Liver (tissue), 9 donors: ENCODE data around the gene SPRR2A. TPM values are rescaled to one million over a fixed set of nuclear protein-coding genes. Genes with fewer than 3 reads are reported as not detected.

Source experiments
- DNase-seq: peaks from one replicate; pipeline ENCODE4 v3.0.0-alpha.2; 2017; ENCODE audit warnings: low spot score
- H3K27ac ChIP-seq, 2 donors: one replicate each; pipeline ENCODE4 v1.7.0; 2013; ENCODE audit warnings: inconsistent platforms in 2 of 2, low read length in 2 of 2, control low read depth in 1 of 2, low read depth in 1 of 2, mild to moderate bottlenecking in 1 of 2
- H3K27me3 ChIP-seq, 4 donors: one replicate each; pipeline versions ENCODE4 v1.6.1 to v1.7.0; 2013; ENCODE audit warnings: low read length in 3 of 4, inconsistent platforms in 1 of 4, mild to moderate bottlenecking in 1 of 4, moderate library complexity in 1 of 4; ENCODE audit not compliant: control insufficient read depth in 4 of 4, insufficient read depth in 4 of 4
- H3K36me3 ChIP-seq, 4 donors: one replicate each; pipeline versions ENCODE4 v1.6.1 to v1.7.0; 2013; ENCODE audit warnings: low read length in 3 of 4, mild to moderate bottlenecking in 3 of 4, low read depth in 1 of 4, moderate library complexity in 1 of 4; ENCODE audit not compliant: control insufficient read depth in 4 of 4, insufficient read depth in 3 of 4
- H3K4me1 ChIP-seq, 4 donors: one replicate each; pipeline versions ENCODE4 v1.6.1 to v1.7.0; 2013; ENCODE audit warnings: low read length in 3 of 4, mild to moderate bottlenecking in 3 of 4, moderate library complexity in 1 of 4; ENCODE audit not compliant: control insufficient read depth in 4 of 4, insufficient read depth in 4 of 4
- H3K4me3 ChIP-seq, 3 donors: one replicate each; pipeline versions ENCODE4 v1.6.1 to v1.7.0; 2013; ENCODE audit warnings: low read length in 3 of 3, control low read depth in 1 of 3, low read depth in 1 of 3, mild to moderate bottlenecking in 1 of 3
- H3K9ac ChIP-seq, 2 donors: one replicate each; pipeline ENCODE4 v1.7.0; 2013; ENCODE audit warnings: low read length in 2 of 2, mild to moderate bottlenecking in 2 of 2, moderate library complexity in 2 of 2, control low read depth in 1 of 2, low read depth in 1 of 2
- H3K9me3 ChIP-seq, 4 donors: one replicate each; pipeline versions ENCODE4 v1.6.1 to v1.7.0; 2013; ENCODE audit warnings: low read length in 3 of 4; ENCODE audit not compliant: control insufficient read depth in 4 of 4
- EGR1 ChIP-seq, 2 donors: IDR thresholded peaks; 2 replicates each; pipeline ENCODE4 v1.6.1; 2016 to 2018; ENCODE audit warnings: antibody characterized with exemption in 2 of 2, low read depth in 2 of 2
- FOXA2 ChIP-seq: IDR thresholded peaks from 2 replicates; pipeline ENCODE4 v1.6.1; 2016; ENCODE audit warnings: antibody characterized with exemption
- HNF4A ChIP-seq, 2 donors: conservative IDR thresholded peaks; 2 replicates each; pipeline ENCODE4 v1.6.1; 2016; ENCODE audit warnings: antibody characterized with exemption in 2 of 2, mild to moderate bottlenecking in 2 of 2
- HNF4G ChIP-seq: IDR thresholded peaks from 2 replicates; pipeline ENCODE4 v1.6.1; 2016; ENCODE audit warnings: antibody characterized with exemption
- JUND ChIP-seq, 2 donors: IDR thresholded peaks; 2 replicates each; pipeline ENCODE4 v1.6.1; 2016; ENCODE audit warnings: antibody characterized with exemption in 2 of 2
- RAD21 ChIP-seq, 2 donors: IDR thresholded peaks; 2 replicates each; pipeline ENCODE4 v1.6.1; 2016; ENCODE audit warnings: antibody characterized with exemption in 2 of 2, mild to moderate bottlenecking in 2 of 2
- REST ChIP-seq: IDR thresholded peaks from 2 replicates; pipeline ENCODE4 v1.6.1; 2016; ENCODE audit warnings: antibody characterized with exemption, mild to moderate bottlenecking
- RXRA ChIP-seq, 2 donors: IDR thresholded peaks; 2 replicates each; pipeline ENCODE4 v1.6.1; 2017 to 2018; ENCODE audit warnings: antibody characterized with exemption in 2 of 2, mild to moderate bottlenecking in 1 of 2
- SP1 ChIP-seq: IDR thresholded peaks from 2 replicates; pipeline ENCODE4 v1.6.1; 2018; ENCODE audit warnings: antibody characterized with exemption, mild to moderate bottlenecking
- TAF1 ChIP-seq: conservative IDR thresholded peaks from 2 replicates; pipeline ENCODE4 v1.6.1; 2016; ENCODE audit warnings: antibody characterized with exemption, mild to moderate bottlenecking
- ZBTB33 ChIP-seq: IDR thresholded peaks from 2 replicates; pipeline ENCODE4 v1.6.1; 2016; ENCODE audit warnings: antibody characterized with exemption
- WGBS: extraction: QIAGEN DNeasy Blood & Tissue Kit; methylation state at CpG from one replicate; pipeline ENCODE4 v1.1.7; 2013; 5-methylcytosine and 5-hydroxymethylcytosine counted together
- polyA plus RNA-seq, 2 donors: library from polyadenylated mRNA; stranded (reverse) in 1 of 2; unstranded in 1 of 2; fragments of 200-250 nt in 1 of 2; fragments of >200 nt in 1 of 2; fragmentation: Nextera tagmentation in 1 of 2; extraction: Ambion mirVana in 1 of 2; gene quantifications; one replicate each; pipeline versions ENCODE4 v1.2.1 to v1.2.3, GENCODE V29; 2013 to 2015
- total RNA-seq, 2 donors: library from RNA; depleted of rRNA; stranded (reverse); fragments of >200 nt; gene quantifications; one replicate each; pipeline ENCODE4 v1.2.3, GENCODE V29; 2014
- TF ChIP-seq, protein P1 (sequence below): IDR thresholded peaks from 2 replicates; pipeline ENCODE4 v1.6.1; 2016; ENCODE audit warnings: antibody characterized with exemption
- donor health status: healthy.
- donor health status: healthy.
- donor health status: healthy.
- donor health status: healthy.
- donor health status: healthy.

Gene SPRR2A
- total and polyA plus RNA-seq, 4 donors, result not detected

DNA sequence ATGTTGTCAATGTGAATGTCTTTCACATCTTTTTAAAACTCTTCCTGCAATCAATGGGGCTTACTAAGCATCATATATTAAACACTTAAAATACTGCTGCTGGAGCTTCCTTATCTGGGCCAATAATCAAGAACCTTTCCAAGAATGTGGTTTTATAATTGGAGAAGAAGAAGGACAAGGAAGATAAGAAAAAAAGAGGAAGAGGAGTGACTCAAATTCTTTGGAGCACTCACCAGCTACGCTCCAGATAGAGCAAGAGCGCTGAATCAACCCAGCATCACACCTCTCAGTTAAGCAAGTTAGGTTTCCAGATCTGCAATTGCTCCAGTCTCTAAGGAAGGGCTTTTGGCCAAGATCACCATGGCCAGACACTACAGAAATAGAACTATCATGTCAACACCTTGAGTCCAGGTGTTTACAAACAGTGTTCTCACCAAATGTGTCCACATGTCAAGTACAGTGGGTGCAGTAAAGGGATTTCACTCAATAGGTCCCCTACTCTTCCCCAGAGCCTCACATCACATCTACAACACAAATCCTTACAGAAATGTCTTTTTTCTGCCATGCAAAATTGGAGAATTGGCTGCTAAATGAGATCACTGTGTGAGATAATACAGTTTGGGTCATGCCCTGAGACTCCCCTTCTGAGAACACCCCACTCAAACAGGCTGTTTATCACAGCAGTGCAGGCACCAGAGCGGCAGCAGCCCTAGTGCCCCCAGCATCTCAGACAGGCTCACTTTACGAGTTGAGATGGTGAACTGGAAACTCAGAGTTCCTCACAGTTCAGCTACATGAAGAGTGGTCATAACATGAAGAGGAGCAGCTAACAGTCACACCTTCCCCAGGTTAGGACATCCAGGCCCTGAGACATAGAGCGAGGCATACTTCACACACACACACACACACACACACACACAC is 15.8 kb upstream of the SPRR2A start (continued):
- TF ChIP-seq, protein P1, sequence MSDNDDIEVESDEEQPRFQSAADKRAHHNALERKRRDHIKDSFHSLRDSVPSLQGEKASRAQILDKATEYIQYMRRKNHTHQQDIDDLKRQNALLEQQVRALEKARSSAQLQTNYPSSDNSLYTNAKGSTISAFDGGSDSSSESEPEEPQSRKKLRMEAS, result no peak
- TF ChIP-seq HNF4G (no peak), JUND (IDR thresholded peaks at IDR 0.05) (no peak), SP1 (no peak), FOXA2 (no peak)

DNA sequence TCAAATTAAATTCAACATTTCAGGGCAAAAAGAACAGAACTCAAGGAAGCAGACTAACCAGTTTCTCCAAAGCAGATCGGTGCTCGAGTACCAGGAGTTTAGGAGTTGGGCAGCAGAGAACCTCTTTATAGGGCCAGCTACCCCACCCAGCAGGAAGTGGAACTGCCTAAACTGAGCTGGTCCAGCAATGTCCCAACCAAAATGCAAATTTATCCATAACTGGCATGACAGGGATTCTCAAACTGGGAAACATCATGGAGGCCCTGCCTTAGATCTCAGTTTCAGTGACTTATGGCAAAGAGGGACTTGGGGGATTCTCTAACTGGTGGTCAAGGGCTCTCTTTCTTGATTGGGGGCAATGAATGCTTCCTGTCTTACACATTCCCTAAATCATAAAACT is 14.2 kb upstream of the SPRR2A start, which contains the start of gene SPRR2B:
TSS of gene SPRR2B (minus strand) at position 101 of the 400 bp plus-strand sequence. CDS start 772 bp downstream, outside the sequence.
- H3K27me3 ChIP-seq, result peaks cover 0 to 5% (median 0%) of the 10 kb centered on the region in 4 donors
- no peaks in the 10 kb centered on the region for H3K4me1 ChIP-seq
- no peak within 1 kb of the TSS for H3K9ac ChIP-seq
- no peaks in the 10 kb centered on the region for H3K36me3 ChIP-seq
- TF ChIP-seq EGR1 (IDR thresholded peaks at IDR 0.05; ENCODE audit: low read depth in 2 of 2), result no peak
- no peak for TF ChIP-seq JUND (IDR thresholded peaks at IDR 0.05)
- TF ChIP-seq ZBTB33, result no peak
- no peak for TF ChIP-seq SP1
- TF ChIP-seq RAD21 (IDR thresholded peaks at IDR 0.05), result no peak
- TF ChIP-seq HNF4G, result no peak
- no peak for TF ChIP-seq TAF1
- H3K9me3 ChIP-seq, result no peaks in the 10 kb centered on the region
- no peak for DNase-seq
- H3K27ac ChIP-seq, result no peak within 1 kb of the TSS
- H3K4me3 ChIP-seq, result no peak within 1 kb of the TSS
- 65% methylated on average over 2 of the region's 2 CpGs for WGBS

GRCh38 chr1:153070243-153070642 is 12.9 kb upstream of the SPRR2A start:
- no peak overlapping the region for H3K27ac ChIP-seq
- H3K9ac ChIP-seq, result no peak overlapping the region
- no peak overlapping the region for H3K4me3 ChIP-seq
- H3K36me3 ChIP-seq, result no peaks in the 10 kb centered on the region
- 46% methylated on average over 2 of the region's 2 CpGs for WGBS
- peaks cover 0 to 5% (median 0%) of the 10 kb centered on the region in 4 donors for H3K27me3 ChIP-seq
- DNase-seq, result no peak
- no peak for TF ChIP-seq TAF1
- no peak for TF ChIP-seq HNF4G
- TF ChIP-seq, protein P1, result no peak
- no peak for TF ChIP-seq REST
- no peak for TF ChIP-seq HNF4A (conservative IDR thresholded peaks at IDR 0.05)
- TF ChIP-seq RXRA (IDR thresholded peaks at IDR 0.05), result no peak
- TF ChIP-seq ZBTB33, result no peak
- no peak for TF ChIP-seq SP1
- H3K4me1 ChIP-seq, result no peaks in the 10 kb centered on the region
- no peaks in the 10 kb centered on the region for H3K9me3 ChIP-seq
